Measurements from ENCODE around the gene MAPK12.

MAPK12 gene

GRCh38 chr22:50225200-50225969 is 36.1 kb downstream of the MAPK12 start:
- in situ Hi-C loops (cut with HindIII; ENCODE audit: low pct_ligation_motif_present, low pct_unique_long_range_greater_than_20kb, low sequenced_read_pairs): no loop called here
- no peak for DNase-seq

- in situ Hi-C loops (cut with HindIII; ENCODE audit: low pct_ligation_motif_present, low pct_unique_long_range_greater_than_20kb, low sequenced_read_pairs): no loop called here
- no peak for DNase-seq
Observed at GRCh38 chr22:50224071-50224470, 37.4 kb downstream of the MAPK12 start.

- no peak for DNase-seq
- in situ Hi-C loops (cut with HindIII; ENCODE audit: low pct_ligation_motif_present, low pct_unique_long_range_greater_than_20kb, low sequenced_read_pairs): no loop called here
Observed at GRCh38 chr22:50222508-50222907, 39.0 kb downstream of the MAPK12 start.

DNA sequence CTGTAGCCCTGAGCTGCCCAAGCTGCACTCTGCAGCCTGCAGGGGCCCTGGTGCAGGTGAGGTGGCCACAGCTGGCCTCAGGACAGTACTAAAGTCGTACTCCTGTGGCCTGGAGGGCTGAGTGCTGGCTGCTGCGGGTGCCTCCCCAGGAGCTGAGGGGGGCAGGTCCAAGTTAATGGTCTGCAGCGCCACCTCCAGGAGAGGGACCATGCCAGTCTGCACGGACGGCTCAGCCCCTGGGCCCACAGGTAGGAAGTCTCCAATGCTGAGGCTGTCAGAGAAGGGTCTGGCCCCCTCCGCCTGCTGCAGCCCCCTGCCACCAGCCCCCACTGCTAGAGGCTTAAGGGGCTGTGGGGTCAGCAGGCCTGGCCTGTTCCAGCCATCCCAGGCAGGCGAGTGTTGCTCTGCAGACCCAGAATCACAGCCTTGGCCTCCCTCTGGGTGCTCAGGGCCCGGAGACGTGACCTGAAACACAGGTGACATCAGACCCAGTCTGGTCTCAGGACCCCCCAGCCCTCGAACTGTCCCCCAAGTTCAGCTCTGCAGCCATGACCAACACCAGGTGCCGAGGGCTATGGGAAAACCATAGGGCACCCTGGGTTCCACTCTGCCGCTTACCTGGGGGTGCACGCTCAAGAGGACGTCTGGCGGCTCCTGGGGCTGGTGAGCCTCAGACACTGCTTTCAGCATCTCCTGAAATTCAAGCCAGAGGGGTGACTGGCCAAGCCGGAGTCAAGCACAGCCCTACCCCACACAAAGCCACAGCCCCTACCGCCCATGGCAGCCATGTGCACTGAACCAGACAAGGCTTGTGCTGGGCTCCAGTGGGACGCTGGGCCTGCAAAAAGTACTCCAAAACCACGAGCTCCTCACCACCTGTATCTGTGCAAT is 39.8 kb downstream of the MAPK12 start:
- in situ Hi-C loops (cut with HindIII; ENCODE audit: low pct_ligation_motif_present, low pct_unique_long_range_greater_than_20kb, low sequenced_read_pairs): no loop called here
- DNase-seq: no peak

GRCh38 chr22:50220603-50221409 is 40.7 kb downstream of the MAPK12 start:
- DNase-seq: no peak
- in situ Hi-C loops (cut with HindIII; ENCODE audit: low pct_ligation_motif_present, low pct_unique_long_range_greater_than_20kb, low sequenced_read_pairs): no loop called here

- in situ Hi-C loops (cut with HindIII; ENCODE audit: low pct_ligation_motif_present, low pct_unique_long_range_greater_than_20kb, low sequenced_read_pairs): no loop called here
- DNase-seq: no peak
Observed at GRCh38 chr22:50219800-50220602, 41.5 kb downstream of the MAPK12 start.

DNA sequence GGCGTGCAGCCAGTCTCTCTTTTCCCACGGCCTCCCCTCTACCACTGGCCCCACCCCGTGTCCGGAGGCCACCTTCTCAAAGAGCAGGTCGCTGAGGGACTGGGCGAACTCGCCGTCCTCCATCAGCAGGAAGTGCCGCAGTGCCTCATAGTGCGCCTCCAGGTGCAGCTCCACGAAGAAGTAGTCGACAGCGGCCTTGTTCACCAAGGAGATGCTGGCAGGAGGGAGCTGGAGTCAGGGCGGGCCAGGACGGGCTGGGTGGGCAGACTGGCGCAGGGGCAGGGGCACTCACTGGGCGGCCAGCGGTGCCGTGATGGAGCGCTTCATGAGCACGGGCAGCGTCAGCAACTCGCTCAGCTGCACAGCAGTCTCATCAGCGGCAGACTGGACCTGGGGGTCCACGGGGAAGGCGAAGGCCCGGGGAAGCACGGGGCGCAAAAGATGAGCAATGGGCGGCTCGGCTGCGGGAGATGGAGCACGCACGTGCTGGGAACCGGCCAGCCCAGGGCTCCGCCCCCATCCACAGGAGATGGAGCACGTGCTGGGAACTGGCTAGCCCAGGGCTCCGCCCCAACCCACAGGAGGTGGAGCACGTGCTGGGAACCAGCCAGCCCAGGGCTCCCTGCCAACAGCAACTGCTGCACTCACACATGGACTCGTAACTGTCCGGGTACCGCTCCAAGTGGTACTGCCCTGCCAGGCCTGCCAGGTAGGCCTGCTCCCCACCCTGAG is 42.3 kb downstream of the MAPK12 start:
- DNase-seq: peak; percentile 29
- in situ Hi-C loops (cut with HindIII; ENCODE audit: low pct_ligation_motif_present, low pct_unique_long_range_greater_than_20kb, low sequenced_read_pairs): no loop called here

GRCh38 chr22:50218153-50218995 is 43.1 kb downstream of the MAPK12 start:
- DNase-seq: no peak
- in situ Hi-C loops (cut with HindIII; ENCODE audit: low pct_ligation_motif_present, low pct_unique_long_range_greater_than_20kb, low sequenced_read_pairs): no loop called here

DNA sequence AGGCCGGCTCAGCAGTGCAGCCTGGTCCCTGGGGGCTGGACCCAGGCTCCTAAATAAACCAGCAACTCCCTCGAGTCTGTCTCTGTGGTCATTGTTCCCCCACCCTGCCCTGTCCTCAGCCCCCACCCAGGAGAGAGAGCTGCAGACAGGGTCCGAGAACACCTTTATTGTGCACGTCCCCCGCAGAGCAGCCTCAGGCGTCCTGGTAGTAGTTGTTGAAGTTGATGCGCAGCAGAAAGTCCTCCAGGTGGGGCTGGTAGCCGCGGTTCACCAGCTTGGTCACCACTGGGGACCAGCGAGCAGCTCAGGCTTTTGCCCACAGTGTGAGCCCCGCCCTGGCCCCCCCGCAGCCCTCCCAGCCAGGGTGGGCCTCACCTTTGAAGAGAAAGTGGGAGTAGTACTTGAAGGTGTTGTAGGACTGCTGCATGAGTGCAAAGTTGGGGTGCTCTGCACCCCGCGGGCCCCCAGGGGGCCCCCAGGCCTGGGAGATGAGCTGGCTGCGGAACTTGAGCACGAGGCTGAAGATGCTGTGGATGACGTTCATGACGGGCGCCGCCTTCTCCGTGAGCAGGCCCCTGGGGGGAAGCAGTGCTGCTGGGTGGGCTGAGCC is 43.8 kb downstream of the MAPK12 start:
- in situ Hi-C loops (cut with HindIII; ENCODE audit: low pct_ligation_motif_present, low pct_unique_long_range_greater_than_20kb, low sequenced_read_pairs): no loop called here
- no peak for DNase-seq

DNA sequence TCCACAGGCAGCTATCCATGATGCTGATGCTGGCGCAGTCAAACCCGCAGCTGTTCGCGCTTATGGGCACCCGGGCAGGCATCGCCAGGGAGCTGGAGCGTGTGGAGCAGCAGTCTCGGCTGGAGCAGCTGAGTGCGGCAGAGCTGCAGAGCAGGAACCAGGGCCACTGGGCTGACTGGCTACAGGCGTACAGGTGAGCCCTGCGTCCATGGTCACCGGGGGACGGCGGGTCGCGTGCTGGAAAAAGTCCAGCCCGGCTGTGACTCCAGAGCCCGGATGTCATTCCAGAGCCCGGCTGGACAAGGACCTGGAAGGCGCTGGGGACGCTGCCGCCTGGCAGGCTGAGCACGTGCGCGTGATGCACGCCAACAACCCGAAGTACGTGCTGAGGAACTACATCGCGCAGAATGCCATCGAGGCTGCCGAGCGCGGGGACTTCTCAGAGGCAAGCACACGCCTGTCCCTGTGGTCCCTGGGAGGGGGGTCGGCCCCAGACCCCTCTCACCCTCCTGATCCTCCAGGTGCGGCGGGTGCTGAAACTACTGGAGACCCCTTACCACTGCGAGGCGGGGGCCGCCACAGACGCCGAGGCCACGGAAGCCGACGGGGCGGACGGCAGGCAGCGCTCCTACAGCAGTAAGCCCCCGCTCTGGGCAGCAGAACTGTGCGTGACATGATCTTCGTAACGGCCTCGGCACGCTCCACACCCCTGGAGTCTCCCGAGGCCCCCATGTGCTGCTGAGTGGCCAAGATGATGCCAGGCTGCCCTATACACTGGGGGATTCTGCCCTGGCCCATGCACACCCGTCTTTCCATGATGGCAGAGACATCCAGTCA is 44.6 kb downstream of the MAPK12 start:
- DNase-seq: no peak
- in situ Hi-C loops (cut with HindIII; ENCODE audit: low pct_ligation_motif_present, low pct_unique_long_range_greater_than_20kb, low sequenced_read_pairs): no loop called here

GRCh38 chr22:50216055-50216683 is 45.3 kb downstream of the MAPK12 start:
- DNase-seq: no peak
- in situ Hi-C loops (cut with HindIII; ENCODE audit: low pct_ligation_motif_present, low pct_unique_long_range_greater_than_20kb, low sequenced_read_pairs): no loop called here

DNA sequence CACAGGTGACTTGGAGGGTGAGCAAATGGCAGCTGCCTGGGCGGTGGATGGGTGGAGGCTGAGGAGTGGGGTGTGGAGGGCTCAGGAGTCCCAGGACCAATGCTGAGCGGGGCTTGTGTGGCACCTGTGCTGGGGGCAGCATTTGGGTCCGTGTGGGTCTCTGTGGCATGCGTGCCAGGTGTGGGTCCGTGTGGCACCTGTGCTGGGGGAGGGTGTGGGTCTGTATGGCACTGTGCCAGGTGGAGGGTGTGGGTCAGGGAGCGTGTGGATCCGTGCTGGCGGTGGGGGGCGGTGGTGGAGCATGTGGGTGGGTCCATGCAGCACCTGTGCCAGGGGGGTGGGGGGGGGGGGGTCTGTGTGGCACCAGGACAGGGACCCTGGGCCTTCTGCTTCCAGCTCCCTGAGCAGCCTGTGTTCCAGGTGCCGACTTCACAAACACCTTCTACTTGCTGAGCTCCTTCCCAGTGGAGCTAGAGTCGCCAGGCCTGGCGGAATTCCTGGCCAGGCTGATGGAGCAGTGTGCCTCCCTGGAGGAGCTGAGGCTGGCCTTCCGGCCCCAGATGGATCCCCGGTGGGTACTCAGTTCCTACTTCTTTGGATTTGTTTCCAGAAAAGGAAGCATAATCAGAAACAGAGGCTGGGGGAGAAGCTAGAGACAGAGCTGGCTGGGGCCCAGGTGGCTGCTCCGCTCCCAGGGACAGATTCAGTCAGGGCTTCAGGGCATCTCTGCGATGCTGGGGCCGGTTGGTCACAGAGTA is 46.0 kb downstream of the MAPK12 start:
- in situ Hi-C loops (cut with HindIII; ENCODE audit: low pct_ligation_motif_present, low pct_unique_long_range_greater_than_20kb, low sequenced_read_pairs): no loop called here
- DNase-seq: no peak

- DNase-seq: no peak
- in situ Hi-C loops (cut with HindIII; ENCODE audit: low pct_ligation_motif_present, low pct_unique_long_range_greater_than_20kb, low sequenced_read_pairs): no loop called here
Observed at GRCh38 chr22:50213263-50213662, 48.2 kb downstream of the MAPK12 start.

- in situ Hi-C loops (cut with HindIII; ENCODE audit: low pct_ligation_motif_present, low pct_unique_long_range_greater_than_20kb, low sequenced_read_pairs): no loop called here
- DNase-seq: no peak
Observed at GRCh38 chr22:50211147-50211546, 50.3 kb downstream of the MAPK12 start.

Measured in ACHN (cell line).